NCI-H82 (cell line): ENCODE results near the gene FASLG.

Experiments
- DNase-seq: peaks from one replicate; lab custom pipeline; 2025; lab: John Stamatoyannopoulos, UW

Gene FASLG

GRCh38 chr1:172647110-172647564, 11.8 kb upstream of the FASLG start:
- no peak for DNase-seq

GRCh38 chr1:172647987-172648386, 10.9 kb upstream of the FASLG start:
- no peak for DNase-seq

- no peak for DNase-seq
These were observed 8.3 kb upstream of the FASLG start for GRCh38 chr1:172650474-172651193.

- DNase-seq, result peak; percentile 9
These were observed 5.7 kb upstream of the FASLG start for GRCh38 chr1:172653015-172653709.

- DNase-seq, result no peak
These were observed 4.4 kb upstream of the FASLG start for GRCh38 chr1:172654535-172654934.

GRCh38 chr1:172656576-172656975, 2.3 kb upstream of the FASLG start:
- DNase-seq, result no peak

- no peak for DNase-seq
These were observed 1.3 kb upstream of the FASLG start for GRCh38 chr1:172657586-172657985.

GRCh38 chr1:172661107-172661506, 2.2 kb downstream of the FASLG start:
- no peak for DNase-seq

GRCh38 chr1:172662464-172663109, 3.7 kb downstream of the FASLG start:
- DNase-seq, result peak; percentile 28

- no peak for DNase-seq
These were observed 4.8 kb downstream of the FASLG start for GRCh38 chr1:172663732-172664131.

GRCh38 chr1:172668097-172668496, 9.2 kb downstream of the FASLG start:
- no peak for DNase-seq

GRCh38 chr1:172669011-172669410, 10.1 kb downstream of the FASLG start:
- DNase-seq, result no peak

- DNase-seq, result no peak
These were observed 11.4 kb downstream of the FASLG start for GRCh38 chr1:172670316-172670715.

- no peak for DNase-seq
These were observed 11.9 kb downstream of the FASLG start for GRCh38 chr1:172670791-172671190.

GRCh38 chr1:172671591-172671990, 12.7 kb downstream of the FASLG start:
- DNase-seq, result no peak

GRCh38 chr1:172672720-172673119, 13.8 kb downstream of the FASLG start:
- no peak for DNase-seq

GRCh38 chr1:172673761-172674160, 14.9 kb downstream of the FASLG start:
- no peak for DNase-seq

- DNase-seq, result no peak
These were observed 16.1 kb downstream of the FASLG start for GRCh38 chr1:172674831-172675613.

- no peak for DNase-seq
These were observed 20.3 kb downstream of the FASLG start for GRCh38 chr1:172679000-172679772.

GRCh38 chr1:172680244-172680643, 21.3 kb downstream of the FASLG start:
- DNase-seq, result no peak

GRCh38 chr1:172680733-172681275, 21.9 kb downstream of the FASLG start:
- DNase-seq, result no peak
